K562 (cell line): Measurements from ENCODE around the gene LMO7. TPM values are rescaled to one million over a fixed set of nuclear protein-coding genes. Genes with fewer than 3 reads are reported as not detected.

Source experiments
- ATAC-seq: fragments of 200-7000 bp; cut with Tn5 transposase; 3 replicates; pipeline ENCODE4 v1.9.1; 2020; ENCODE audit warnings: moderate library complexity
- BruUV-seq: library from RNA; stranded (reverse); fragments of 400-500 nt; replicated peaks from 2 replicates; lab custom pipeline; 2021; lab: Mats Ljungman, UMichigan
- CTCF ChIA-PET: fragments of 300-600 bp; formaldehyde crosslinking; extraction: SDS; loops from one replicate; lab custom pipeline; 2021; ENCODE audit warnings: low intra/inter-chr PET ratio; lab: Yijun Ruan, JAX
- POLR2A ChIA-PET: fragments of 300-600, 350-650 bp; sonication (Branson Sonifier 250); formaldehyde crosslinking; extraction: SDS; loops from one replicate; lab custom pipeline; 2021; ENCODE audit warnings: antibody characterized with exemption, inconsistent platforms; lab: Yijun Ruan, JAX
- DNase-seq, 4 experiments: peaks; one replicate each; pipeline versions ENCODE4 v3.0.0 to v3.0.0-alpha.2; 2011 to 2018; ENCODE audit warnings: low spot score in 3 of 4, mixed read lengths in 3 of 4; ENCODE audit errors: extremely low read depth in 1 of 4
- FAIRE-seq: peaks from 2 replicates; lab custom pipeline; 2011; peaks lifted over from hg19 to GRCh38; lab: Jason Lieb, UNC
- H2AFZ ChIP-seq: 2 replicates; pipeline ENCODE4 v1.6.0; 2011; ENCODE audit warnings: low read depth, low read length, control low read depth, inconsistent platforms
- H3K27ac ChIP-seq: fragments of 200-600 bp; 3 replicates; pipeline ENCODE4 v1.8.0; 2011; ENCODE audit warnings: low read depth, mild to moderate bottlenecking, control low read depth, inconsistent platforms, low read length, moderate library complexity, mixed read lengths; ENCODE audit errors: extremely low read depth
- H3K27me3 ChIP-seq, 2 experiments: fragments of 300-600 bp in 1 of 2; 2 replicates in 1 of 2; 3 replicates in 1 of 2; pipeline versions ENCODE4 v1.6.0 to v1.8.0; 2011; ENCODE audit warnings: inconsistent platforms in 2 of 2, low read length in 2 of 2, mild to moderate bottlenecking in 1 of 2, mixed read lengths in 1 of 2, moderate library complexity in 1 of 2; ENCODE audit not compliant: control insufficient read depth in 2 of 2, insufficient read depth in 2 of 2
- H3K36me3 ChIP-seq: fragments of 300-600 bp; 3 replicates; pipeline ENCODE4 v1.8.0; 2011; ENCODE audit warnings: mild to moderate bottlenecking, low read length, inconsistent platforms; ENCODE audit not compliant: control insufficient read depth, insufficient read depth
- H3K4me1 ChIP-seq, 2 experiments: fragments of 200-600 bp in 1 of 2; replicated peaks in 1 of 2; 2 replicates in 1 of 2; 3 replicates in 1 of 2; pipeline versions ENCODE4 v1.5.1 to v1.8.0; 2011; ENCODE audit warnings: inconsistent platforms in 2 of 2, low read length in 2 of 2, mild to moderate bottlenecking in 1 of 2, mixed read lengths in 1 of 2, moderate library complexity in 1 of 2; ENCODE audit not compliant: control insufficient read depth in 2 of 2, insufficient read depth in 2 of 2
- H3K4me2 ChIP-seq: 2 replicates; pipeline ENCODE4 v1.6.1; 2011; ENCODE audit warnings: low read length, control low read depth, inconsistent platforms, mixed read lengths; ENCODE audit not compliant: insufficient read depth
- H3K4me3 ChIP-seq: fragments of 200-600 bp; sonication (generic), shearing (Covaris generic); 2 replicates; pipeline ENCODE4 v1.5.1; 2016; ENCODE audit warnings: control low read depth, inconsistent platforms
- H3K79me2 ChIP-seq: fragments of 200-600 bp; 3 replicates; pipeline ENCODE4 v1.8.0; 2011; ENCODE audit warnings: low read length, inconsistent platforms; ENCODE audit not compliant: control insufficient read depth, insufficient read depth
- H3K9ac ChIP-seq, 2 experiments: 2 replicates each; pipeline versions ENCODE4 v1.6.0 to v1.6.1; 2011; ENCODE audit warnings: low read depth in 2 of 2, low read length in 2 of 2, control low read depth in 1 of 2, inconsistent platforms in 1 of 2, mild to moderate bottlenecking in 1 of 2, mixed read lengths in 1 of 2; ENCODE audit not compliant: insufficient read depth in 1 of 2
- H3K9me1 ChIP-seq: one replicate; pipeline ENCODE4 v1.6.0; 2011; ENCODE audit warnings: inconsistent platforms, mild to moderate bottlenecking, low read length, moderate library complexity; ENCODE audit not compliant: control insufficient read depth, insufficient read depth
- H3K9me3 ChIP-seq: replicated peaks from 2 replicates; pipeline ENCODE4 v1.5.1; 2011; ENCODE audit warnings: low read depth, low read length, inconsistent platforms; ENCODE audit not compliant: control insufficient read depth, insufficient read depth
- H4K20me1 ChIP-seq: replicated peaks from 2 replicates; pipeline ENCODE4 v1.6.1; 2011; ENCODE audit warnings: low read length, inconsistent platforms, mixed read lengths; ENCODE audit not compliant: control insufficient read depth, insufficient read depth
- ADNP ChIP-seq: fragments of 200-800 bp; sonication (Bioruptor generic); IDR thresholded peaks from 2 replicates; pipeline ENCODE4 v1.6.1; 2016; ENCODE audit warnings: missing genetic modification characterization, missing compliant biosample characterization
- CCAR2 ChIP-seq: fragments of 200-400 bp; formaldehyde crosslinking; IDR thresholded peaks from 2 replicates; pipeline ENCODE4 v1.6.1; 2017; ENCODE audit warnings: mild to moderate bottlenecking, low read depth, low read length
- KDM5B ChIP-seq: fragments of 200-600 bp; sonication (generic); IDR thresholded peaks from 2 replicates; pipeline ENCODE4 v1.6.1; 2012; ENCODE audit warnings: low read depth, mild to moderate bottlenecking, moderate library complexity, low read length, control low read depth, inconsistent platforms; ENCODE audit not compliant: insufficient replicate concordance
- NFYB ChIP-seq: IDR thresholded peaks from 2 replicates; pipeline ENCODE4 v1.6.1; 2011; ENCODE audit warnings: mild to moderate bottlenecking, moderate library complexity; ENCODE audit not compliant: insufficient read length; ENCODE audit errors: extremely low read depth
- SP1 ChIP-seq: sonication (generic); formaldehyde crosslinking; IDR thresholded peaks from 2 replicates; pipeline ENCODE4 v1.8.1; 2022; ENCODE audit warnings: mild to moderate bottlenecking, missing genetic modification reagents
- U2AF2 ChIP-seq: fragments of 200-400 bp; formaldehyde crosslinking; optimal IDR thresholded peaks from 2 replicates; pipeline ENCODE3; 2017; ENCODE audit warnings: low read depth, mild to moderate bottlenecking, low read length
- WGBS: fragments of 100-300 bp; shearing (Covaris generic); methylation state at CpG from one replicate; pipeline ENCODE4 v1.1.6; 2016; ENCODE audit warnings: low coverage, mixed read lengths; ENCODE audit not compliant: insufficient coverage; ENCODE audit errors: missing lambda C conversion rate; 5-methylcytosine and 5-hydroxymethylcytosine counted together
- in situ Hi-C: fragments of 300-500 bp; cut with MboI; formaldehyde crosslinking; loops from 4 replicates; pipeline ENCODE4 v1.15.0; 2018; ENCODE audit warnings: inconsistent platforms, mixed read lengths
- intact Hi-C: fragments of 100-400 bp; cut with micrococcal nuclease; formaldehyde crosslinking; loops from 2 replicates; pipeline ENCODE4 v1.14.2; 2022
- polyA plus RNA-seq, 8 experiments: library from polyadenylated mRNA; depleted of rRNA in 4 of 8; stranded (reverse) in 5 of 8; unstranded in 3 of 8; fragments of >200 nt; fragmentation: Nextera tagmentation in 2 of 8; fragmentation: Illumina TruSeq in 1 of 8; extraction: Ambion mirVana in 2 of 8; extraction: Trizol in 1 of 8; gene quantifications; 2 replicates each; pipeline versions ENCODE4 v1.2.1 to v1.2.3, GENCODE V29; 2011 to 2014; ENCODE audit warnings: inconsistent platforms in 1 of 8, missing spikeins in 1 of 8
- total RNA-seq, 7 experiments: library from RNA; depleted of rRNA in 6 of 7; stranded (reverse); fragments of >200 nt in 6 of 7; fragmentation: Illumina TruSeq in 2 of 7; extraction: Trizol in 2 of 7; gene quantifications; 2 replicates each; pipeline versions ENCODE4 v1.2.1 to v1.2.3, GENCODE V29; 2011 to 2021; ENCODE audit warnings: low replicate concordance in 1 of 7
- TF ChIP-seq, protein P1 (sequence below): fragments of 250-450 bp; sonication (Bioruptor Pico); IDR thresholded peaks from 2 replicates; pipeline ENCODE4 v1.4.0; 2020

Gene LMO7
- total and polyA plus RNA-seq, 9 of the 15 experiments (the other 6 are each of a cell fraction or from before 2014, with no cell fraction given), result 0.42 to 4.3 (median 1.7) TPM

DNA sequence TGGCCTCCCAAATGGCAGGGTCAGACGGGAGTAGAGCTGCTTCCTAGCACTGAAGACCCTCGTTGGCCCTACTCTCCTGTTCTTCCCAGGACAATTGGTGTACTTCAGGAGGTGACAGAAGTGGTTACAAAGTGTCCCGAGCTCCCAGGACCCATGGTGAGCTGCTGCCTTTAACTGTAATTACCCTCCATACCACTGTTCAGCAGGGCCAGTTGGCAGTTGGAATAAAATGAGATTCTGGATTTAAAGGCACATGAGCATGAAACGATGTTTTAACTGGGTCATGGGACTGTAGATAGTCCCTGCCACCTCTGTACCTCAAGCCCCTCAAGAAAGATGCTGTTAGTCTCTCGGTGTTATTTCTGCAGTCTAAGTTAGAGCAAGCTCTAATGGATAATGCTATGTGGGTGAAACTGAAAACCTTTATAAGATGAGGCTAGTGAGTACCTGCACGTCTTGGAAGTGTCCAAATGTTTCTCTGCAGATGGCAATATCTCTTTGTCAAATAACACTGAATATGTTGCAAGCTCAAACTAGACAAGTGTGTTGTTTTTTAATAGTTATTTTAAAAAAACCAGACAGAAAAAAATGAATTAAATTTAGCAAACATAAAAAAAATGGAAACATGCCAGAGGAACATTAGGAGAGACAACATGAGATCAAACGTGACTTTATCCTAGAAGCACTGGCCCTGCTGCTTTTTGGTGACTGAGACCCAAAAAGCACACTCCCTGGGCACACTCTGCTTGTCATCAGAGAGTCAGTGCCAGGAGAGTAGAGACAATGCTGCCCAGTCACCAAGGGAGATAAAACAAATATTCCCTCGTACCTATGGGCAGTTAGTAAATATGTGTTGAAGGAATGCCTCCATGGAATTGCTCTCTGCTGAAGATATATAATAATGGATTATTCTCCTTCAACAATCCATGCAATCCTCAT lies 266.3 kb downstream of the LMO7 start:
- 18% methylated on average over 7 of the region's 8 CpGs for WGBS
- Histone ChIP-seq H3K27ac (no peak overlapping the region), H4K20me1 (no peaks in the 10 kb centered on the region), H3K4me1 (no peaks in the 10 kb centered on the region; a peak in 1 of 5 replicates), H3K27me3 (no peaks in the 10 kb centered on the region), H3K9ac (no peak overlapping the region), H3K9me1 (no peaks in the 10 kb centered on the region), H3K4me2 (no peak overlapping the region), H3K4me3 (no peak overlapping the region), H3K36me3 (no peaks in the 10 kb centered on the region), H2AFZ (0 out of 2 replicates have a peak overlapping the region, but pooled peaks have one; percentile 23), H3K9me3 (no peaks in the 10 kb centered on the region), H3K79me2 (no peaks in the 10 kb centered on the region)
- in situ Hi-C loops (no loop called here), intact Hi-C loops (no loop called here)
- TF ChIP-seq KDM5B (no peak), NFYB (no peak), CCAR2 (no peak), U2AF2 (no peak), ADNP (tag) (no peak), SP1 (CRISPR knock-in tag) (no peak)
- TF ChIP-seq, protein P1, sequence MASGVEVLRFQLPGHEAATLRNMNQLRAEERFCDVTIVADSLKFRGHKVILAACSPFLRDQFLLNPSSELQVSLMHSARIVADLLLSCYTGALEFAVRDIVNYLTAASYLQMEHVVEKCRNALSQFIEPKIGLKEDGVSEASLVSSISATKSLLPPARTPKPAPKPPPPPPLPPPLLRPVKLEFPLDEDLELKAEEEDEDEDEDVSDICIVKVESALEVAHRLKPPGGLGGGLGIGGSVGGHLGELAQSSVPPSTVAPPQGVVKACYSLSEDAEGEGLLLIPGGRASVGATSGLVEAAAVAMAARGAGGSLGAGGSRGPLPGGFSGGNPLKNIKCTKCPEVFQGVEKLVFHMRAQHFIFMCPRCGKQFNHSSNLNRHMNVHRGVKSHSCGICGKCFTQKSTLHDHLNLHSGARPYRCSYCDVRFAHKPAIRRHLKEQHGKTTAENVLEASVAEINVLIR, result no peak
- no peak for ATAC-seq
- FAIRE-seq, result no peak
- no TSS peak for BruUV-seq
- ChIA-PET CTCF (no interaction called here), POLR2A (no interaction called here)
- no peak for DNase-seq
